ENCODE measurements around the gene DHRS13. TPM values are rescaled to one million over a fixed set of nuclear protein-coding genes. Genes with fewer than 3 reads are reported as not detected.

DHRS13 gene
- polyA plus RNA-seq, 3 donors: 3.7 to 4.5 (median 3.8) TPM

GRCh38 chr17:28889996-28890395 lies 12.9 kb downstream of the DHRS13 start:
- Histone ChIP-seq H3K27ac (ENCODE audit: low read depth in 1 of 2, low read length in 2 of 2) (peak overlapping the region in 1 of 2 donors; percentile 25), H3K9me3 (replicated peaks in 1 of 2; ENCODE audit: control insufficient read depth in 1 of 2, insufficient read depth in 1 of 2, low read length in 2 of 2) (no peaks in the 10 kb centered on the region), H3K4me1 (ENCODE audit: control insufficient read depth in 1 of 2, insufficient read depth in 2 of 2, low read length in 2 of 2) (peaks cover 31 to 42% of the 10 kb centered on the region in 2 donors), H3K36me3 (replicated peaks in 1 of 2; ENCODE audit: control insufficient read depth in 1 of 2, insufficient read depth in 2 of 2, low read length in 2 of 2) (peaks cover 46 to 59% of the 10 kb centered on the region in 2 donors), H4K20me1 (ENCODE audit: insufficient read depth, low read length) (peaks cover 79% of the 10 kb centered on the region), H3K79me2 (ENCODE audit: insufficient read depth, low read length) (peaks cover 84% of the 10 kb centered on the region), H2AFZ (ENCODE audit: insufficient read depth, low read depth, low read length, poor library complexity, severe bottlenecking) (no peak overlapping the region), H3K4me3 (replicated peaks in 1 of 3; ENCODE audit: low read depth in 2 of 3, low read length in 3 of 3) (no peak overlapping the region), H3K4me2 (replicated peaks; ENCODE audit: extremely low read depth, low read length, poor library complexity, severe bottlenecking) (no peak overlapping the region), H3K9ac (ENCODE audit: insufficient read depth, low read length, poor library complexity, severe bottlenecking) (no peak overlapping the region), H3K27me3 (ENCODE audit: control insufficient read depth in 2 of 2, insufficient read depth in 2 of 2, low read length in 2 of 2) (no peaks in the 10 kb centered on the region)
- H3K9me3 Mint-ChIP-seq: no peaks in the 10 kb centered on the region
- peak overlapping the region; percentile 23 to 87 (median 61) for H3K27ac Mint-ChIP-seq
- no peak for TF ChIP-seq CTCF (IDR thresholded peaks at IDR 0.05)
- intact Hi-C loops (cut with micrococcal nuclease): no loop called here
- H3K27me3 Mint-ChIP-seq (ENCODE audit: low read depth in 3 of 3): peaks cover 0 to 2% (median 2%) of the 10 kb centered on the region in 3 donors
- no peak overlapping the region for H3K4me3 Mint-ChIP-seq
- no peak for DNase-seq
- peaks cover 39% of the 10 kb centered on the region for H3K4me1 Mint-ChIP-seq
- peaks cover 39 to 71% of the 10 kb centered on the region in 2 donors for H3K36me3 Mint-ChIP-seq
- no CpG with 5 or more reads among the region's 5 CpGs for WGBS (ENCODE audit: insufficient coverage)

GRCh38 chr17:28888832-28889231 lies 14.0 kb downstream of the DHRS13 start:
- no peak overlapping the region for H3K4me2 ChIP-seq (replicated peaks; ENCODE audit: extremely low read depth, low read length, poor library complexity, severe bottlenecking)
- peaks cover 57 to 71% of the 10 kb centered on the region in 2 donors for H3K36me3 ChIP-seq (replicated peaks in 1 of 2; ENCODE audit: control insufficient read depth in 1 of 2, insufficient read depth in 2 of 2, low read length in 2 of 2)
- Mint-ChIP-seq H3K4me1 (peaks cover 35% of the 10 kb centered on the region), H3K9me3 (no peaks in the 10 kb centered on the region), H3K27ac (no peak overlapping the region), H3K27me3 (ENCODE audit: low read depth in 3 of 3) (peaks cover 0 to 2% (median 2%) of the 10 kb centered on the region in 3 donors), H3K36me3 (peaks cover 51 to 83% of the 10 kb centered on the region in 2 donors), H3K4me3 (no peak overlapping the region)
- H2AFZ ChIP-seq (ENCODE audit: insufficient read depth, low read depth, low read length, poor library complexity, severe bottlenecking): no peak overlapping the region
- H3K9ac ChIP-seq (ENCODE audit: insufficient read depth, low read length, poor library complexity, severe bottlenecking): no peak overlapping the region
- H3K27me3 ChIP-seq (ENCODE audit: control insufficient read depth in 2 of 2, insufficient read depth in 2 of 2, low read length in 2 of 2): no peaks in the 10 kb centered on the region
- 96% methylated on average over 2 of the region's 7 CpGs for WGBS (ENCODE audit: insufficient coverage)
- intact Hi-C loops (cut with micrococcal nuclease): no loop called here
- no peaks in the 10 kb centered on the region for H3K9me3 ChIP-seq (replicated peaks in 1 of 2; ENCODE audit: control insufficient read depth in 1 of 2, insufficient read depth in 1 of 2, low read length in 2 of 2)
- no peak overlapping the region for H3K4me3 ChIP-seq (replicated peaks in 1 of 3; ENCODE audit: low read depth in 2 of 3, low read length in 3 of 3)
- H3K79me2 ChIP-seq (ENCODE audit: insufficient read depth, low read length): peaks cover 77% of the 10 kb centered on the region
- H3K4me1 ChIP-seq (ENCODE audit: control insufficient read depth in 1 of 2, insufficient read depth in 2 of 2, low read length in 2 of 2): peaks cover 19 to 30% of the 10 kb centered on the region in 2 donors
- H3K27ac ChIP-seq (ENCODE audit: low read depth in 1 of 2, low read length in 2 of 2): peak overlapping the region in 1 of 2 donors; percentile 8
- no peak for TF ChIP-seq CTCF (IDR thresholded peaks at IDR 0.05)
- no peak for DNase-seq
- H4K20me1 ChIP-seq (ENCODE audit: insufficient read depth, low read length): peaks cover 91% of the 10 kb centered on the region
